Astrocyte of the hippocampus (primary cell): ENCODE measurements around the gene ITGBL1.

Experiments used
- DNase-seq: peaks from one replicate; pipeline ENCODE4 v3.0.0; 2011; ENCODE audit warnings: low read depth, low spot score

The ITGBL1 gene

GRCh38 chr13:101624981-101625380, 172.5 kb downstream of the ITGBL1 start:
- DNase-seq: no peak

DNA sequence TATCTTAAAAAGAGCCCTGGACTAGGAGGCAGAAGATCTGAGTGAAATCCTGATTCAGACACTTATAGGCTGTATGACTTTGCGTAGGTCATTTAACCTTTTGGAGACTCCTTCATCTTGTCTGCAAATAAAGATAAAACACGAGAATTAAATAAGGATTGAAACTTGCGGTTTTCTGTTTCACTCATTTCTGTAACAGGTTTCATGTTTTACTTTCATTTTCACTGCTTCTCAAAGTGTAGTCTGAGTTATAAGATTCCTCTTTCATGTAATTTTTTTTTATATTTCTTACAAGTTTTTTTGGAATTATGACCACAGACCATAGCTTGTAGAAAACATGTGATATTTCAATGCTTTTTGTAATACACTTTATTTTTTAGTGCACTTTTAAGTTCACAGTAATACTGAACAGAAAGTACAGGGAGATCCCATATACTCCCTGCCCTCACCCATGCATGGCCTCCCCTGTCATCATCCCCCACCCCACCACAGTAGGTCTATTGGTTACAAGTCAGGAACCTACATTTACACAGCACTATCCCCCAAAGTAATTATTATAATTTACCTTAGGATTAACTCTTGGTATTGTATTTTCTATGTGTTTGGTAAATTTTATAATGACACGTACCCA, 174.6 kb downstream of the ITGBL1 start:
- DNase-seq: no peak

GRCh38 chr13:101627556-101627943, 175.1 kb downstream of the ITGBL1 start:
- DNase-seq: no peak

- DNase-seq: no peak
Observed at GRCh38 chr13:101628900-101629299, 176.4 kb downstream of the ITGBL1 start.

DNA sequence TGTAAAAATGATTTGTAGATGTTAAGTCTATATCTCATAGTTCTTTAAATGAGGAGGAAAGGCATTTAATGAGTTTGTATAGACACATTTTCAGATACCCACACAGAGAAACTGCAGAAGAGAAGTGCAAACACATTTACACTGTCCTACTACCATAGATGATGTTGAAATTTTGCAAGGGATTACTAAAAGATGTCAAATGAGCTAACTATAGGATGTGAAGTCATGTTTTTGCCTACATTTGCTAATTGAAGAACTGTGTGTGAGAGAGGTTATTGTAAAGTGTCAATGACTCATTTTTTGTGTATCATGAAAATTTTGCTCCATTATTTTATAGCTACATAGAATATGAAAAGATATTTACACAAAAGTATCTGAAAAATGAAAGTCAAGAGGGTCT, 178.9 kb downstream of the ITGBL1 start:
- no peak for DNase-seq

- no peak for DNase-seq
Observed at GRCh38 chr13:101634142-101634541, 181.7 kb downstream of the ITGBL1 start.

DNA sequence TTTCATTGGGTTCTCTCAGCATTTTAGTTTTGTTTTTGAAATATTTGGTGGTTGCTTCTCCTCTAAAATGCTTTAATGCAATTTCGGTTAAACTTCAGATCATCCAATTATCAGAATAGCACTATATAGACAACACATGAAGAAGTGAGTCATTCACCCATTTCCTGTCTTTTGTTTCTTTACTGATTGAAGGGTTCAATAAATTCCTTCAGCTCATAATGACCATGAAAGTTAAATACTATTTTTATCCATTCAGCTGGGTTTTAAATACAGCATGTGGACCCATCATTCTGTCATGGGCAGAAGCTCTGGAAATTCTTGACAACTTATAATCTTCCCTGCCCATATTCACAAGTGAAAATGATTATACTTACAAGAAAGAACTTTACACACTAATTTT, 187.2 kb downstream of the ITGBL1 start:
- DNase-seq: no peak

DNA sequence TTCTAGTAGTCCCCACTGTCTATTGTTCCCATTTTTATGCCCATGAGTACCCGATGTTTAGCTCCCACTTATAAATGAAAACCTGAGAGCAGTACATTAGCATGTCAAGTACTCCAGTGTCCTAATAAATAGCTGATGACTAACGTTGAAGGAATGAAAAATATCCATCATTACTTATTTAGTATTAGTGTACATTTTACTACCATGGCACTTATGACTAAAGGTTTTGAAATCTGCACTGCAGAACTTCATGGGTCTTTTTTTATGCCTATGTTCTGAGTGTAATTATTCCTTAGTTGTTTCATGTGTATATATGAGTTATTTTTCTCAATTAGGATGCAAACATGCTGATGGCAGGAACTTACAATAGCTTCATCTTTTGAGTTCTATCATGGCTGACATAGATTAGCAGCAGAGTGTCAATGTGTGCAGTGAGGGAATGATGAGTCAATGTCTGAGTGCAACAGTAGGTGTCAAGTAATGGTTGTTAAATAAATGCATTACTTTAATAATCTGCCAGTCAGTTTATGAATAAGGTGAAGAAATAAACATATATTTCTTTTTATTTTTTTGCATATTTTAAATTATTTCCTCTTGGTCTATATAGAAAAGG, 188.4 kb downstream of the ITGBL1 start:
- DNase-seq: peak; percentile 65

- DNase-seq: no peak
Observed at GRCh38 chr13:101645871-101646270, 193.4 kb downstream of the ITGBL1 start.

- no peak for DNase-seq
Observed at GRCh38 chr13:101647760-101648159, 195.3 kb downstream of the ITGBL1 start.

DNA sequence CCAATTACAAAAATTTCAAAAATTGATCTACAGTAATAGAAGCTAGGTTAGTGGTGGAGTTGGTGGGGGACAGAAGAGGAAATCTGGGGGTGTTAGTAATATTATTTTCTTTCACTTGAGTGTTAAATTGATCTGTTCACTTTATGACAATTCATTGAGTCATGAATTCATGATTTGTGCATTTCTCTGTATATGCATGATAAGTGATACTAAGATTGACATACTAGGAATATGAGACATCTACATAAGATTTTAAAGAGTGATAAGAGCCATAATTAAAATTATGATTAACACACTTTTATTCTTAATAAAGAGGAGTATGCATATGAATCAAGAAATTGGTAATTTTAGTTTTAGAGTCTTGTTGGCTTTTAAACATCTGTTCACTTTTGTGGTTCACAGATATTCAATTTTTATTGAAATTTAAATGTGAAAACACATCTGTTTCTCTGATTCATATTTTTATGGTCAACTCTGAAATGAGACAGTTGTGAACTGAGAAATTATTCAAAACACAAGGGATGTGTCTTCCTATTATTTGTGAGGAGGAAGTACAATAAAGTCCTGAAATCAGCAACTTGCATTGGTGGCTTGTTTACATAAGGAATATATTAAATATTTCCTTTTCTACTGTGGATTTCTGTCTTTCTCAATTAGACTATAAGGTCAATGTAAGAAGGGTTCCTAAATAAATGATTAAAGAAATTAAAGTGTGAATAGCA, 196.5 kb downstream of the ITGBL1 start:
- no peak for DNase-seq

DNA sequence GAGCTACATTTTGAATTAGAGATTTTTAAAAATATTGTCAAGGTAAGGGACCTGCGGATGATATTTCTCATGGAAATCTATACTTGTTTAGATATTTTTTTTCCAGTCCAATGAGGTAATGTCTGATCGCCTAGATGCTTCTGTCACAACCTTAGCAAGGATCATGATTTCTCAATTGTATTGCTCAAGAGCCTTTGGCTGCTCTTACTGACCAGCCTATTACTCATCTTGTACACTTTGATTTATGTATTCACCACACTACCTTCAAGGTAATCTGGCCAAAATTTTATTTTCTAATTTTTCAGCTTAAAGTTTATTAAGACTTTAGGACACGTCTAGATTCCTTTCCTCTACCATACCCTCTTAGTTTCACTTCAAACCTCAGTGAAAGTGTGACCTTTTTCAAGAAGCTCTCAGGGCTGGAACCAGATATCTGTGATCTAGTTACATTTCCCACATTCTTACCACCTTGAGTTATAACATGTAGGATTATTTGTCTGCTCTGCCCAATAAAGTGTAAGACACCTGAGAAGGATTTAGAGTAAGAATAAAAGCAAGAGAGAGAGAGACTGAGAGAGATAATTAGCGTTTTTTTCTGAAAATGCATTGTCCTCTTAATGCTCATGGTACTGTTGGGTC, 197.1 kb downstream of the ITGBL1 start:
- peak; percentile 45 for DNase-seq

DNA sequence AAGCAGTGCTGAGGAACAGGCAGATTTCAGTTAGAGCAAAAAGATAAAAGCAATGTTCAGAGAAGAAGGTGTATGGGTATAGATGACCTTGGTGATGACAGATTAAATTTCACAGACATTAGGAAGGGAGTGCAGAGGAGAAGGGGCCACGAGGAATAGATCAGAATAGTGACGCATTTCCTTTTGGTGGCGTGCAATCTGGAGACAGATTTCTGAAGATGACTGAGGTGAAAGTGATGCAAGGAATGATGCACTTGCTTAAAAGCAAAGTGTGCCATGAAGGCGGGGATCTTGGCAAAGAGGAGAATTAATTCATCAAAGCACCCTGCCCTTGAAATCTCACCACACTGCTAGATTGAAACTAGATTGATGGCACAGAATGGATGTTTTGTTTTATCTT, 202.4 kb downstream of the ITGBL1 start:
- no peak for DNase-seq

- no peak for DNase-seq
Observed at GRCh38 chr13:101655435-101655834, 203.0 kb downstream of the ITGBL1 start.

DNA sequence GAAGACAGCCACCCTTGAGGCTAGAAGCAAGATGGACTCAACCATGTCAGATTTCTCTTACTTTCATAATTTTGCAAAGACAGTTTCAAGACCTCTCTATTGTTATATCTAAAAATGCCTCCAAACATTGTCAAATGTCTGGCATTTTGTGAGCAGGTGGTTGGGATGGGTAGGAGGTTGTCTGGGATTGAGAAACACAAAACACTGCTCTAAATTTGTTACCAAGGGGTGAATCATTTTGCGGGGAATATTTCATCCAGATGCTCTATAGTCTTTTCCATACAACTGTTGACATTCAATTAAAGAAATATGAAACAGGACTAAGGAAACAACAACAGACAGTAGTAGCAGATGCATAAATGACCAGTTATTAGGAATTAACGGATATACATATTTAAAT, 208.2 kb downstream of the ITGBL1 start:
- no peak for DNase-seq

- no peak for DNase-seq
Observed at GRCh38 chr13:101661839-101662238, 209.4 kb downstream of the ITGBL1 start.

DNA sequence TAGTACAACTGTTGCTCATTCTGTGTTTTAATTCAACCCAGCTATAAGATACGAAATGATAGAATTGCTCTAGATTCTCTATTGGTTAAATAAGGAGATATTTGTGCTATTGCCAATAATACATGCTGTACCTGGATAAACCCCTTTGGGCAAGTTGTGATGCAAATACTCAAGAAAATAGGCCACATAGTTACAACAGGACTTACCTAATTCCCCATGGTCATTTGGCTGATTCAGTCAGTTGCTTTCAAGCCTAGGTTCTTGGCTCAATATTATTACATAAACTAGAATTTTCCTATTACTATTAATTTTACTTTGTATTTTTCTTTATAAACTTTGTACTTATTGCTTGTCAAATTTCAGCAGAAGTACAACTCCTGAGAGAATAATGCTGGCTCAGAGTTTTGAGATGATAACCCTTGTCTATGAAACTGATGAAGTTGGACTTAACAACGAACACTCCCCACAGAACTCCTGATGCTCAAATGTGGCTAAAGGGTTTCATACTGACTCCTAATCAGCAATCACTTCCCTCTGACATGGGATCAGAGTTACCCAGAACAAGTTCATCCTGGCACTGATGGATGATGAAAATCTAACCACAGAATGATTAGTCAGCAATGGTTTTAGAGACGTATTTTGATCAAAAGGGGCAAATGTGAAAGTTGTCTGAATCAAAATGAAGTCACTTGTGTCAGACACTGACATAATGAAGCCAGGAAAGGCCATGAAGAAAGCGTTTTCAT, 221.1 kb downstream of the ITGBL1 start:
- DNase-seq: peak; percentile 17

DNA sequence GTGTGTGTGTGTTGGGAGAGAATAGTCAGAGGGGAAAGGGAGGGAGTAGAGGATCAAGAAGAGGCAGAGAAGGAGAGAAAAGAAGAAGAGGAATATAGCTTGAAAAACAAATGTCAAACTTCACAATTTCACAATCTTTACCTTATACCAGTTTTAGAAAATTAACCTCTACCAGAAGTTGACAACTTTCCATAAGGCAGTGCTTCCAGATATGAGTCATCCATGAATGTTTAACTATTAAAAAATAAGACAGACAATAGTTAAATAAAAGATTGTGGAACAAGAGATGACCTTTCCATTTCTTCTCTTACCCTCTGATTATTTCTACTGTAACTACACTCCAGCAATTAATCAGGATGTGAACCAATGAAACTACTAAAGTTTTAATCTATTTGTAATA, 229.4 kb downstream of the ITGBL1 start:
- no peak for DNase-seq

DNA sequence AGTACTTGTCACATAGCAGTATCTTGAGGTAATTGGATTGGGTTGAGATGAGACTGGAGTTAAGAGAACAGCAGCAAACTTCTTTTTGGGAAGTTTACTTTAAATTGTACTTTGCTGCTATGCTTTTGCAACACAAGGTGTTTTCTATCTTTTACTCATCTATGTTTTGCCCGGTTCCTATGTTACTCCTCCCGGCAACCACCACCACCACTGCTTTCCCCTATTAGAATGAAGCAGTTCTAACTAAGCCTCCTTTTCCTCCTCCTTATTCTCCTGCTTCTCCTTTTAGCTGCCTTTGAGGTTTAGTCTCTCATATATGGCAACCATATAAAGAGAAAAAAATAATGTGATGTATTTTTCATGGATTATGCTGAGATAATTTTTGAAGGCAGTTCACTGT, 233.5 kb downstream of the ITGBL1 start:
- no peak for DNase-seq

GRCh38 chr13:101690871-101691270, 238.4 kb downstream of the ITGBL1 start:
- no peak for DNase-seq

- DNase-seq: no peak
Observed at GRCh38 chr13:101691341-101691860, 238.9 kb downstream of the ITGBL1 start.
